Endometrial microvascular endothelial cells (primary cell): ENCODE results near the gene ZSCAN12. TPM values are rescaled to one million over a fixed set of nuclear protein-coding genes. Genes with fewer than 3 reads are reported as not detected.

Source experiments
- in situ Hi-C: cut with HindIII; loops from 2 replicates; pipeline ENCODE4 v1.10.0; 2017; ENCODE audit warnings: low sequenced_read_pairs, low pct_unique_long_range_greater_than_20kb; ENCODE audit errors: inconsistent ontology term
- total RNA-seq: library from RNA; depleted of rRNA; stranded (reverse); fragments of >200 nt; gene quantifications from one replicate; pipeline ENCODE4 v1.2.3, GENCODE V29; 2015; ENCODE audit errors: inconsistent ontology term

The ZSCAN12 gene
- total RNA-seq, 1 donor from 2014 or later = 2.1 TPM

GRCh38 chr6:28335564-28336283, 63.8 kb downstream of the ZSCAN12 start, which contains the start of gene ZSCAN31:
TSS of gene ZSCAN31 (minus strand) at chr6:28336148. CDS start at chr6:28329683, 6,465 bp downstream.
- in situ Hi-C loops = no loop called here

- in situ Hi-C loops = no loop called here
These were observed 64.4 kb downstream of the ZSCAN12 start for GRCh38 chr6:28335040-28335563.

- in situ Hi-C loops = no loop called here
These were observed 65.1 kb downstream of the ZSCAN12 start for GRCh38 chr6:28334286-28335039.

- in situ Hi-C loops = no loop called here
These were observed 65.9 kb downstream of the ZSCAN12 start for GRCh38 chr6:28333599-28334018.

- in situ Hi-C loops = no loop called here
These were observed 66.5 kb downstream of the ZSCAN12 start for GRCh38 chr6:28333047-28333446.

- in situ Hi-C loops = no loop called here
These were observed 69.5 kb downstream of the ZSCAN12 start for GRCh38 chr6:28330041-28330440.

Other genes starting within 250 kb of the ZSCAN12 start
- 11.8 TPM for gene ZSCAN9, start 174.5 kb downstream of the ZSCAN12 start, total RNA-seq
- gene ZKSCAN4, start 147.5 kb downstream of the ZSCAN12 start, total RNA-seq = 4.1 TPM
- 0.19 TPM for gene NKAPL, start 140.4 kb downstream of the ZSCAN12 start, total RNA-seq
- gene ZSCAN26, start 132.6 kb downstream of the ZSCAN12 start, total RNA-seq = 38.7 TPM
- 11.9 TPM for gene PGBD1, start 118.2 kb downstream of the ZSCAN12 start, total RNA-seq
- gene ZSCAN31, start 63.6 kb downstream of the ZSCAN12 start, total RNA-seq = 16.5 TPM
- gene ZKSCAN3, start 49.8 kb downstream of the ZSCAN12 start, total RNA-seq = 2.9 TPM
- gene ZSCAN23, start 43.7 kb upstream of the ZSCAN12 start, total RNA-seq = 0.28 TPM
- gene GPX6, start 116.0 kb upstream of the ZSCAN12 start, total RNA-seq = not detected
- not detected for gene GPX5, start 126.1 kb upstream of the ZSCAN12 start, total RNA-seq